Activated CD4-positive, alpha-beta T cell treated with anti-CD3 and anti-CD28 coated beads, Interleukin-2, amount 10 ng/mL, durations not matched to agents 24 days and 14 days (primary cell): Measurements from ENCODE around the gene SCARB1. TPM values are rescaled to one million over a fixed set of nuclear protein-coding genes. Genes with fewer than 3 reads are reported as not detected.

Source experiments
- DNase-seq: peaks from one replicate; pipeline ENCODE4 v3.0.0; 2022
- H3K27ac Mint-ChIP-seq: one replicate; pipeline ENCODE4 v1.8.0; 2022; ENCODE audit warnings: mild to moderate bottlenecking, mixed read lengths
- H3K27me3 Mint-ChIP-seq: one replicate; pipeline ENCODE4 v1.8.0; 2022; ENCODE audit warnings: mixed read lengths
- H3K36me3 Mint-ChIP-seq: one replicate; pipeline ENCODE4 v1.8.0; 2022; ENCODE audit warnings: low read depth, mild to moderate bottlenecking, mixed read lengths
- H3K4me1 Mint-ChIP-seq: one replicate; pipeline ENCODE4 v1.8.0; 2021; ENCODE audit warnings: mixed read lengths
- H3K4me3 Mint-ChIP-seq: one replicate; pipeline ENCODE4 v1.8.0; 2022; ENCODE audit warnings: mild to moderate bottlenecking, moderate library complexity, mixed read lengths
- H3K9me3 Mint-ChIP-seq: one replicate; pipeline ENCODE4 v1.8.0; 2021; ENCODE audit warnings: mixed read lengths
- intact Hi-C: fragments of 100-400 bp; cut with micrococcal nuclease; formaldehyde crosslinking; loops from one replicate; pipeline ENCODE4 v1.15.1; 2023
- total RNA-seq: library from RNA; stranded (reverse); gene quantifications from 2 replicates; pipeline ENCODE4 v1.2.3, GENCODE V29; 2022

SCARB1 gene
- total RNA-seq, 1 donor from 2014 or later = 25.6 TPM

DNA sequence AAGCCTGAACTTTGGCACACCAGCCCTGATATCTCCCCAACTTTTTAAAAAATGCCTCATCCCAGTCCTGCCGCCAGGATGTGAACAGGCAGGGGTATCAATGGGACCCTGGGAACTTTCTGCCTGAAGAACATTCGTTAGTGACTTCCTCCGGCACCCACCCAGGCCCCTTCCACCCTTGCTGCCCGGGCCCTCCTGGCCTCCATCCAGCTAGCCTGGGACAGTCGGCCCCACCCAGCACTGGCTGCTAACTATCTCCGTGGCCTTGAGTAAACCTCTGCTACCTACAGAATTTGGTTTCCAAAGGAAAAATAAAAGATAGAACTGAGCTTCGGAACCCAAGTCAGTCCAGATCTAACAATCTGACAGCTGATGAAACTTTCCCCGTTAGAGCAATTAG, 14.3 kb downstream of the SCARB1 start:
- Mint-ChIP-seq H3K9me3 (no peaks in the 10 kb centered on the region), H3K27me3 (no peaks in the 10 kb centered on the region), H3K36me3 (no peaks in the 10 kb centered on the region), H3K27ac (no peak overlapping the region), H3K4me1 (peaks cover 3% of the 10 kb centered on the region), H3K4me3 (no peak overlapping the region)
- intact Hi-C loops = no loop called here
- DNase-seq = no peak

GRCh38 chr12:124848621-124849380, 14.9 kb downstream of the SCARB1 start:
- intact Hi-C loops = no loop called here
- no peak for DNase-seq
- no peaks in the 10 kb centered on the region for H3K27me3 Mint-ChIP-seq
- no peaks in the 10 kb centered on the region for H3K9me3 Mint-ChIP-seq
- no peaks in the 10 kb centered on the region for H3K36me3 Mint-ChIP-seq
- no peak overlapping the region for H3K27ac Mint-ChIP-seq
- no peak overlapping the region for H3K4me3 Mint-ChIP-seq
- peaks cover 3% of the 10 kb centered on the region for H3K4me1 Mint-ChIP-seq

GRCh38 chr12:124847113-124848074, 16.3 kb downstream of the SCARB1 start:
- no peak overlapping the region for H3K27ac Mint-ChIP-seq
- no peak overlapping the region for H3K4me3 Mint-ChIP-seq
- H3K9me3 Mint-ChIP-seq = no peaks in the 10 kb centered on the region
- no peaks in the 10 kb centered on the region for H3K27me3 Mint-ChIP-seq
- no peak for DNase-seq
- intact Hi-C loops = no loop called here
- H3K4me1 Mint-ChIP-seq = peaks cover 2% of the 10 kb centered on the region
- H3K36me3 Mint-ChIP-seq = no peaks in the 10 kb centered on the region

DNA sequence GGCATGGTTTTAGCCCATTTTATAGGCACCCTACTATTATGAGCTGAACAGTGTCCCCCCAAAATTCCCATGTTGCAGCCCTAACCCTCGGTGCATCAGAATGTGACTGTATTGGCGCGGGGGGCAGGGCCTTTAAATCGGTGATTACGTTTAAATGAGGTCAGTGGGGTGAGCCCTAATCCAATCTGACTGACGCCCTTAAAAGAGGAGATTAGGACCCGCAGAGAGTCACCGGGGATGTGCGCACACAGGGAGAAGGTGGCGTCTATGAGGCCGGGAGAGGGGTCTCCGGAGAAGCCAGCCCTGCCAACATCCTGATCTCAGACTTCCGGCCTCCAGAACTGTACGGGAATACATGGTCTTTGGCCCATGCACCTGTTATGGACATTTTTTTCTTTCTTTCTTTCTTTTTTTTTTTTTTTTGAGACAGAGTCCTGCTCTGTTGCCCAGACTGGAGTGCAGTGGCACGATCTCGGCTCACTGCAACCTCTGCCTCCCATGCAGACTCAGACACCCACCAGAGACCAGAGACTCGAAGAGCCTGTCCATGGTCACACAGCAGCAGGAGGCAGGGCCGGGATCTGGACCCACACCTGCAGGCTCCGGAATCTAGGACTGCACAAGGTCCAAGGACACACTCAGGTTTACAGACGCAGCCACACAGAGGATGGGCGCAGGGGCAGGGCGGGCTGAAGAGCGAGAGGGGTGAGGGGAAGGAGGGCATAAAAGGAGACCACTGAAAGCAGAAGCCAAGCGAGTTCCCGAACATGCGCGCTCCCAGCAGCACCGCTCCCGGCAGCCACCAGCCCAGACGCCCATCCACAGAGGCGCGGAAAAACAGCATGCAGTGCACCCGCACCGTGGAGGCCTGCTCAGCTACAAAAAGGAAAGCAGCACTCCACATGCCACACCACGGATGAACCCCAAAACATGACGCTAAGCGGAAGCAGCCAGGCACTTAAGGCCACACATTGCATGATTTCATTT, 19.0 kb downstream of the SCARB1 start:
- Mint-ChIP-seq H3K36me3 (no peaks in the 10 kb centered on the region), H3K4me1 (no peaks in the 10 kb centered on the region), H3K4me3 (no peak overlapping the region), H3K27me3 (no peaks in the 10 kb centered on the region), H3K9me3 (no peaks in the 10 kb centered on the region), H3K27ac (no peak overlapping the region)
- intact Hi-C loops = no loop called here
- no peak for DNase-seq

- Mint-ChIP-seq H3K4me1 (no peaks in the 10 kb centered on the region), H3K36me3 (no peaks in the 10 kb centered on the region), H3K9me3 (no peaks in the 10 kb centered on the region), H3K4me3 (no peak overlapping the region), H3K27me3 (no peaks in the 10 kb centered on the region), H3K27ac (no peak overlapping the region)
- intact Hi-C loops = no loop called here
- no peak for DNase-seq
Observed at GRCh38 chr12:124842800-124843510, 20.7 kb downstream of the SCARB1 start.

DNA sequence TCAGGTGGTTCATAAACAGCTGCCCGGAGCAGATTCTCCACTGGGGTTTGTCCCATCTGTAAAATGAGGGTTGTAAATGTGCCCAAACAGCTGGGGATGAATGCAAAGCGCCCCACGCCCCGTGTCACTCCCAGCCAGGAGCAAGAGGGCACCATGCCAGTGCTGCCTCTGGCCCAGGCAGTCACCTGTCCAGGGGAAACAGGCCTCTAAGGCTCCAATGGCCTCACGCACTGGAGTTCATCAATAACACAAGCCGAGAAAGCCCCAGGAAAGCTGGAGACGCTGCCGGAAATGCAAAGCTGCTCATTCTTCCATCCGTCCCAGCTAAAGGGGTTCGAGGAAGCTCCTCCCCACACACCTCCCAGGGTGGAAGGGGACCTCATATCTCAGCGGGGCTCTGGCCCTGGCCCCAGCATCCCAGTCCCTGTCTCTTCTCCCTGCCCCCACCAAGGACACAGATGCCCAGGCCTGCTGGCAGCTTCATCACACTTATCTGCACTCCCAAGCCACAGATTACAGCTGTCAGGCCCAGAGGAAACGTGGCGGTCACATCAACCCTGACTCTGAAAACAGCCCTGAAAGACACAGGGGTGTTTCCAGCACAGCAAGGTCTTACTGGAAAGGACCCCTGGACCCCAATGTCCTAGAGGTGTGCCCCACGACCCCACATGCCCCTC, 21.5 kb downstream of the SCARB1 start:
- Mint-ChIP-seq H3K4me1 (no peaks in the 10 kb centered on the region), H3K27me3 (no peaks in the 10 kb centered on the region), H3K27ac (no peak overlapping the region), H3K4me3 (no peak overlapping the region), H3K36me3 (no peaks in the 10 kb centered on the region), H3K9me3 (no peaks in the 10 kb centered on the region)
- intact Hi-C loops = no loop called here
- no peak for DNase-seq

GRCh38 chr12:124841558-124841945, 22.1 kb downstream of the SCARB1 start:
- Mint-ChIP-seq H3K27me3 (no peaks in the 10 kb centered on the region), H3K4me1 (no peaks in the 10 kb centered on the region)

DNA sequence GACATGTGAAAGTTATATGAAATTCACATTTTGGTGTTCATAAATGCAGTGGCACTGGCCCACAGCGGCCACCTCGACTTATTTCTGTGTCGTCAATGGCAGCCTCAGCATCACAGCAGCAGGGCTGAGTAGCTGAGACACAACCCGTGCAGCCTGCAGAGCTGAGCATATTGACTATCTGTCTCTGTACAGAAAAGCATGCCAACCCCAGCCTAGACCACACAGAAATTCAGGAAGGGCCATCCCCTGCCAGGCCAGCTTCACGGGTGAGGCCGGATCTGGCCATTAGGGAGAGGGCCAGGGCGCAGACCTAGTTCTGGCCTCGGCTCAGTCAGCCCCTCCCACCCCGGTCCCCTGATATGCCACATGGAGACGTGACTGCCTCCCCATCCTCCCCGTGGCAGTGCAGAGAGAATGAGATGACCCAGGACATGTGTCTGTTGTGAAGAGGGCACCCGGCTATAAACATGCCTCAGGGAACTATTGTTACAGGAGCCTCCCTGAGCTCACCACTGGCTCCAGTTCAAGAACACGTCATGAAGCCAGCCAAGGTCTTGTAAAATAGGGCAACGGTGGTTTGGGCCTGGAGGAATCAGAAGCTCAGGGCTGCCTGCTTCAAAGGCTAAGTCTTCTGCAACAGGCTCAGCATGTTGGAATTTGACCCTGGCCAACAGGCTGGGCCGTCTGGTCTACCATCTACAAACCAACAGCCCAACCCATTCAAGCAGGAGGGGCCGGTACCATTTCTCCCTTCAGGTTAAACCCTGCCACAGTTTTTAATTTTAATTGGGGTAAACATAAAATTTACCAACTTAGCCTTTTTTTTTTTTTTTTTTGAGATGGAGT, 25.5 kb downstream of the SCARB1 start:
- no peaks in the 10 kb centered on the region for H3K27me3 Mint-ChIP-seq
- no peaks in the 10 kb centered on the region for H3K4me1 Mint-ChIP-seq
- DNase-seq = no peak
- H3K4me3 Mint-ChIP-seq = no peak overlapping the region
- H3K9me3 Mint-ChIP-seq = no peaks in the 10 kb centered on the region
- intact Hi-C loops = no loop called here
- no peak overlapping the region for H3K27ac Mint-ChIP-seq
- no peaks in the 10 kb centered on the region for H3K36me3 Mint-ChIP-seq

More at GRCh38 chr12:124841558-124841945, 22.1 kb downstream of the SCARB1 start:
- no peaks in the 10 kb centered on the region for H3K36me3 Mint-ChIP-seq
- H3K9me3 Mint-ChIP-seq = no peaks in the 10 kb centered on the region
- intact Hi-C loops = no loop called here
- DNase-seq = no peak
- no peak overlapping the region for H3K4me3 Mint-ChIP-seq
- H3K27ac Mint-ChIP-seq = no peak overlapping the region

- H3K9me3 Mint-ChIP-seq = no peaks in the 10 kb centered on the region
- H3K27me3 Mint-ChIP-seq = no peaks in the 10 kb centered on the region
- H3K36me3 Mint-ChIP-seq = no peaks in the 10 kb centered on the region
- no peak overlapping the region for H3K27ac Mint-ChIP-seq
- H3K4me1 Mint-ChIP-seq = peaks cover 2% of the 10 kb centered on the region
- intact Hi-C loops = no loop called here
- no peak overlapping the region for H3K4me3 Mint-ChIP-seq
- no peak for DNase-seq
Observed at GRCh38 chr12:124837249-124837897, 26.3 kb downstream of the SCARB1 start.

GRCh38 chr12:124836759-124837158, 26.9 kb downstream of the SCARB1 start:
- Mint-ChIP-seq H3K4me1 (peaks cover 2% of the 10 kb centered on the region), H3K27me3 (no peaks in the 10 kb centered on the region), H3K9me3 (no peaks in the 10 kb centered on the region), H3K36me3 (no peaks in the 10 kb centered on the region), H3K4me3 (no peak overlapping the region), H3K27ac (no peak overlapping the region)
- intact Hi-C loops = no loop called here
- no peak for DNase-seq

DNA sequence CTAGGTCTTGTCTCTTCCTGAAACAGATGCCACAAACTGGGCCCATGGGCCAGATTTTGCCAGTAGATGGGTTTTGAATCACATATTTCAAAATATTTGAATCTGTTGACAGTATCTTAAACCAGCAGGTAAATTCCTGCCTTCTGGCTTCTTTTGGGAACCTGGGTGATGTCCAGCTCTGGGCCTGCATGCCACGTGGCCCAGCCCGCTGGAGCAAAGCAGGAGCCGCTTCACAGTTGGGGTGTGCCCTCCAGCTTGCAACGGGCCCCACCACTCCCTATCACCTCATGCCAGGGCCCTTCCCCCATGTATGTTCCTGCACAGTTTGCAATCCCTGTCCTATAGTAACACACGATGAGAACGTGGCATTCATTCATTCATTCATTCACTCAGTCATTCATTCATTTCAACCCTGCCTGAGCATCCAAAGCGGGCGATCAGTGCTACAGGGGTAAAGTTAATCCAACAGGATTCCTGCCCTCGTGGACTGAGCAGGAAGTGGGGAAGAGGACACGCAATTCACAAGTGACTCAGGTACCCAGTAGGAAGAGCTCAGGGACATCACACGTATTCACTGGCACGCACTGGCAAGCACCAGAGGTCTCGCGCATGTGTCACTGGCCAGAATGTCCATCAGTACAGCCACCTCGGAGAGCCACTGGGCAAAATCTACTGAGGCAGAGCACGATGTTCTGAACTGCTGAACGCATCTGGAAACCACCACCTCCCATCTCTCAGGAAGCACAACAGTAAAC, 27.8 kb downstream of the SCARB1 start:
- intact Hi-C loops = no loop called here

More for the DNA sequence above, 27.8 kb downstream of the SCARB1 start:
- no peak for DNase-seq
- Mint-ChIP-seq H3K4me1 (peaks cover 2% of the 10 kb centered on the region), H3K36me3 (no peaks in the 10 kb centered on the region), H3K27ac (no peak overlapping the region), H3K4me3 (no peak overlapping the region), H3K9me3 (no peaks in the 10 kb centered on the region), H3K27me3 (no peaks in the 10 kb centered on the region)
